Hematopoietic multipotent progenitor cell treated with erythropoietin and hydrocortisone succinate and interleukin-3 and kit ligand, for 17 days (in vitro differentiated cells): Measurements from ENCODE around the gene PPP4R2.
A peak's percentile ranks its signal among the peaks of the same experiment; 100 is the strongest.
"Not testable (repeated sequence)": the region's sequence is repeated elsewhere in the genome, so short reads cannot be mapped to it uniquely, and the experiment has no call there.

Experiments
- DNase-seq: peaks from one replicate; pipeline ENCODE4 v3.0.0-alpha.2; 2015; ENCODE audit warnings: low spot score

PPP4R2 gene

GRCh38 chr3:72977060-72977808 is 19.4 kb upstream of the PPP4R2 start:
- no peak for DNase-seq

- DNase-seq: no peak
Observed at GRCh38 chr3:72982609-72983366, 13.8 kb upstream of the PPP4R2 start.

- DNase-seq: no peak
Observed at GRCh38 chr3:72985576-72985975, 11.0 kb upstream of the PPP4R2 start.

GRCh38 chr3:72990701-72991395 is 5.8 kb upstream of the PPP4R2 start:
- no peak for DNase-seq

GRCh38 chr3:72991522-72991921 is 5.1 kb upstream of the PPP4R2 start:
- no peak for DNase-seq

GRCh38 chr3:72993391-72993790 is 3.2 kb upstream of the PPP4R2 start:
- no peak for DNase-seq

GRCh38 chr3:72995337-72995736 is 1.3 kb upstream of the PPP4R2 start:
- DNase-seq: no peak

- DNase-seq: no peak
Observed at GRCh38 chr3:72996121-72996472, 514 bp upstream of the PPP4R2 start.

GRCh38 chr3:72997421-72997961 is 880 bp downstream of the PPP4R2 start:
- DNase-seq: peak; percentile 78

GRCh38 chr3:72998466-72998865 is 1.9 kb downstream of the PPP4R2 start:
- peak; percentile 33 for DNase-seq

GRCh38 chr3:72999951-73000350 is 3.3 kb downstream of the PPP4R2 start:
- DNase-seq: no peak

GRCh38 chr3:73003050-73003449 is 6.4 kb downstream of the PPP4R2 start:
- not testable (repeated sequence) for DNase-seq

- DNase-seq: no peak
Observed at GRCh38 chr3:73004316-73004715, 7.7 kb downstream of the PPP4R2 start.

GRCh38 chr3:73007992-73008712 is 11.5 kb downstream of the PPP4R2 start:
- no peak for DNase-seq

GRCh38 chr3:73009008-73009407 is 12.4 kb downstream of the PPP4R2 start:
- no peak for DNase-seq

GRCh38 chr3:73009750-73010149 is 13.1 kb downstream of the PPP4R2 start:
- no peak for DNase-seq

- no peak for DNase-seq
Observed at GRCh38 chr3:73010158-73010557, 13.5 kb downstream of the PPP4R2 start.

- DNase-seq: no peak
Observed at GRCh38 chr3:73018298-73018697, 21.7 kb downstream of the PPP4R2 start.

GRCh38 chr3:73018790-73019441 is 22.3 kb downstream of the PPP4R2 start:
- DNase-seq: no peak

GRCh38 chr3:73021301-73021835 is 24.8 kb downstream of the PPP4R2 start:
- no peak for DNase-seq

- no peak for DNase-seq
Observed at GRCh38 chr3:73024836-73025235, 28.2 kb downstream of the PPP4R2 start.
